ENCODE measurements around the gene AMH. TPM values are rescaled to one million over a fixed set of nuclear protein-coding genes. Genes with fewer than 3 reads are reported as not detected.
A peak's percentile ranks its signal among the peaks of the same experiment; 100 is the strongest.

AMH gene
- polyA plus RNA-seq, 1 experiment, result 0.66 TPM

DNA sequence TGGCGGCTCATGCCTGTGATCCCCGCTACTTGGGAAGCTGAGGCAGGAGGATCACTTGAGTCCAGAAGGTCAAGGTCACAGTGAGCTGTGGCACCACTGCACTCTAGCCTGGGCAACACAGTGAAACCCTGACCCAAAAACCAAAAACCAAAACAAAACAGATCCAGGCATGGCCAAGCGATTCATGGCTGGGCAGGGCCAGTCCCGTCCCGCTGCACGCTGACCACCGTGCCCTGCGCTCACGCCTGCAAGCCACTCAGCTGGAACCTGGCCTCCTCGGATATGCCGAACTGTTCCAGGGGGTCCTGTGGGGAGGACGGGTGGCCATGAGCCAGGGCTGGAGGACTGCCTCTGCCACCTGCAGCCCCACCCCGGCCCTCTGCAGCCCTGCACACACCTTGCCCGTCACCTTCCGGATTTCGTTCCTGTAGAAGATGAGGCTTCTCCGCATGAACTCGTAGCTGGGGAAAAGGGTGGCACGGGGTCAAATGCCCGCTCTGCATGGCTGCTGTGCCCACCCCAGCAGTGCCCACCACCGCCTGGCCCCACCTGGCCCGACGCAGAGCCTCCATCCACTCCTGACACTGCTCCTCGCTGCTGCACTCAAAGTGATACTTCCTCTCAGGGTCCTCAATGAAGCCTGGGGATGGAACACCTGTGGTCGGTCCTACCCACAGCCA, 15.4 kb upstream of the AMH start:
- Histone ChIP-seq H3K36me3 (ENCODE audit: control insufficient read depth, insufficient read depth, low read length) (peaks cover 24% of the 10 kb centered on the region), H3K4me3 (ENCODE audit: low read depth, low read length) (no peak overlapping the region), H3K27me3 (ENCODE audit: control insufficient read depth, insufficient read depth, low read length) (no peaks in the 10 kb centered on the region)
- ChIA-PET CTCF (interaction anchor here (0.5 to 1.5 kb wide), 5 partner anchors 40 to 82 kb away, joined by 3 to 4 read pairs (median 3); no protein-coding TSS in a partner anchor), POLR2A (no interaction called here)
- no peak for DNase-seq (ENCODE audit: low read depth)
- TF ChIP-seq, protein P1, sequence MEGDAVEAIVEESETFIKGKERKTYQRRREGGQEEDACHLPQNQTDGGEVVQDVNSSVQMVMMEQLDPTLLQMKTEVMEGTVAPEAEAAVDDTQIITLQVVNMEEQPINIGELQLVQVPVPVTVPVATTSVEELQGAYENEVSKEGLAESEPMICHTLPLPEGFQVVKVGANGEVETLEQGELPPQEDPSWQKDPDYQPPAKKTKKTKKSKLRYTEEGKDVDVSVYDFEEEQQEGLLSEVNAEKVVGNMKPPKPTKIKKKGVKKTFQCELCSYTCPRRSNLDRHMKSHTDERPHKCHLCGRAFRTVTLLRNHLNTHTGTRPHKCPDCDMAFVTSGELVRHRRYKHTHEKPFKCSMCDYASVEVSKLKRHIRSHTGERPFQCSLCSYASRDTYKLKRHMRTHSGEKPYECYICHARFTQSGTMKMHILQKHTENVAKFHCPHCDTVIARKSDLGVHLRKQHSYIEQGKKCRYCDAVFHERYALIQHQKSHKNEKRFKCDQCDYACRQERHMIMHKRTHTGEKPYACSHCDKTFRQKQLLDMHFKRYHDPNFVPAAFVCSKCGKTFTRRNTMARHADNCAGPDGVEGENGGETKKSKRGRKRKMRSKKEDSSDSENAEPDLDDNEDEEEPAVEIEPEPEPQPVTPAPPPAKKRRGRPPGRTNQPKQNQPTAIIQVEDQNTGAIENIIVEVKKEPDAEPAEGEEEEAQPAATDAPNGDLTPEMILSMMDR (IDR thresholded peaks at IDR 0.05; ENCODE audit: insufficient read depth, low read depth, low read length), result no peak

DNA sequence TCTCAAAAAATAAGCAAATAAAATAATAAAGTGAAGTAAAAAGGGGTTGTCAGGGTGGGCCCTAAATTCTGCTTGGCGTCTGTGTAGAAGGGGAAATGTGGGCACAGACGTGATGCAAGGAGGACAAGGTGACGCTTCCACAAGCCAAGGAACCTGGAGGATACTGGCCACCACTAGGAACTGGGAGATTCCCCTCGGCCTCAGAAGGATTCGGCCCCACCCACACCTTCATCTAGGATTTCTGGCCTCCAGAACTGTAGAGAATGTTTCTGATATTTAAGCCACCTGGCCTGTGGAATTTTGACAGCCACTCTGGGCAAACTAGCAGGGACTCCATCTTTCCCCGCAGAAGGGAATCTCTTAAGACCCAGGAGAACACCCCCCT, 14.1 kb upstream of the AMH start:
- ChIA-PET CTCF (interaction anchor here (0.5 to 2.1 kb wide), 7 partner anchors 13 to 346 kb away, joined by 3 to 11 read pairs (median 4); no protein-coding TSS in a partner anchor), POLR2A (no interaction called here)
- Histone ChIP-seq H3K4me3 (ENCODE audit: low read depth, low read length) (peak overlapping the region; percentile 83), H3K36me3 (ENCODE audit: control insufficient read depth, insufficient read depth, low read length) (peaks cover 15% of the 10 kb centered on the region), H3K27me3 (ENCODE audit: control insufficient read depth, insufficient read depth, low read length) (no peaks in the 10 kb centered on the region)
- no peak for DNase-seq (ENCODE audit: low read depth)
- TF ChIP-seq, protein P1 (IDR thresholded peaks at IDR 0.05; ENCODE audit: insufficient read depth, low read depth, low read length), result no peak

DNA sequence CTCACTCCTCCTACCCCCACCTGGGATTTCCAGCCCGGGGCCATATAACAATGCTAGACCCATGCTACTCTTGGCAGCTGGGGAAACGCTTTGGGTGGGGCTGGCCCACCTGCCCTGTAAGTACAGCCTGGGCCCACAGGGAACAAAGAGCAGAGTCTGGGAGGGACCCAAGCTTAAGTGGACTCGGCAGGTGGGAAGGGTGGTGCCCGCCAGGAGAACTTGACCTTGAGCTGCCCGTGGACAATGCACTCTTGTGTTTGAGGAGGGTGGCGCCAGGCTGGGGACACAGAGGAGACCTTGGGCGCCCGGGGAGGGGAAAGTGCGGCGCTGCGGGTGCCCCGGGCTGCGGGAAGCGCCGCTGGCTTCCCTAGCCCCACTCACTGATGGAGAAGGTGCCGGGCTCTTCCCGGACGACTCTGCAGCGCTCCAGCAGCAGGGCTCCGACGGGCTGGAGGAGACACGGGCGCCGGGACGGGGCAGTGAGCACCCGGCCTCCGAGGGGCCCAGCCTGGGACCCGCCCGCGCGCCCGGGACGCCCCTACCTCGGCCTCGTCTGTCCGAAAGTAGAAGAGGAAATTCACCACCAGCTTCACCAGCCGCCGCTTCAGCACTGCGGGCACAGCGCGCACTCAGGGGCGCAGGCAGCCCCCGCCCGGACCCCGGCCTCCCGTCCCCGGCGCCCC, 13.6 kb upstream of the AMH start:
- Histone ChIP-seq H3K27me3 (ENCODE audit: control insufficient read depth, insufficient read depth, low read length) (no peaks in the 10 kb centered on the region), H3K36me3 (ENCODE audit: control insufficient read depth, insufficient read depth, low read length) (peaks cover 15% of the 10 kb centered on the region), H3K4me3 (ENCODE audit: low read depth, low read length) (peak overlapping the region; percentile 83)
- no peak for DNase-seq (ENCODE audit: low read depth)
- POLR2A ChIA-PET, result interaction anchor here (0.6 kb wide), 2 partner anchors 61 to 71 kb away, joined by 3 to 5 read pairs; no protein-coding TSS in a partner anchor
- CTCF ChIA-PET, result interaction anchor here (0.5 to 2.1 kb wide), 19 partner anchors 9 to 378 kb away, joined by 3 to 11 read pairs (median 3); partner anchors contain the start of gene AP3D1
- TF ChIP-seq, protein P1 (IDR thresholded peaks at IDR 0.05; ENCODE audit: insufficient read depth, low read depth, low read length), result no peak

DNA sequence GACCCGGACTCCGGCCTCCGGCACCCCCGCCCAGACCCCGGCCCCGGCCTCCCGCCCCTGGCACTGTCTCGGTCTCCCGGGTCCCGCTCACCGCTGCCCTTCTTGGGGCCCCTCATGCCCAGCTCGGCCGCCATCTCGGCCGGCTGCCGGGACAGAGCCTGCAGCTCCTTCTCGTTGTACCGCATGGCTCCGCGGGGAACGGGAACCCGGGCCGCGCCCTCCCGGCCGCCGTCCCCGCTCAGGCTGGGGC, 13.1 kb upstream of the AMH start:
- DNase-seq (ENCODE audit: low read depth), result no peak
- H3K27me3 ChIP-seq (ENCODE audit: control insufficient read depth, insufficient read depth, low read length), result no peaks in the 10 kb centered on the region
- ChIA-PET POLR2A (interaction anchor here (0.6 kb wide), 2 partner anchors 62 to 71 kb away, joined by 3 to 5 read pairs; no protein-coding TSS in a partner anchor), CTCF (interaction anchor here (0.6 to 2.1 kb wide), 18 partner anchors 10 to 378 kb away, joined by 3 to 11 read pairs (median 3); partner anchors contain the start of gene AP3D1)
- H3K36me3 ChIP-seq (ENCODE audit: control insufficient read depth, insufficient read depth, low read length), result peaks cover 15% of the 10 kb centered on the region
- H3K4me3 ChIP-seq (ENCODE audit: low read depth, low read length), result peak overlapping the region; percentile 83
- TF ChIP-seq, protein P1 (IDR thresholded peaks at IDR 0.05; ENCODE audit: insufficient read depth, low read depth, low read length), result no peak

All from BJ (cell line).